ACHN (cell line): ENCODE measurements around the gene P4HTM.

ENCODE experiments used
- DNase-seq: peaks from one replicate; pipeline ENCODE4 v3.0.0-alpha.2; 2015
- in situ Hi-C: cut with HindIII; loops from 2 replicates; pipeline ENCODE4 v1.10.0; 2017; ENCODE audit warnings: low sequenced_read_pairs, low pct_ligation_motif_present, low pct_unique_long_range_greater_than_20kb

The P4HTM gene

DNA sequence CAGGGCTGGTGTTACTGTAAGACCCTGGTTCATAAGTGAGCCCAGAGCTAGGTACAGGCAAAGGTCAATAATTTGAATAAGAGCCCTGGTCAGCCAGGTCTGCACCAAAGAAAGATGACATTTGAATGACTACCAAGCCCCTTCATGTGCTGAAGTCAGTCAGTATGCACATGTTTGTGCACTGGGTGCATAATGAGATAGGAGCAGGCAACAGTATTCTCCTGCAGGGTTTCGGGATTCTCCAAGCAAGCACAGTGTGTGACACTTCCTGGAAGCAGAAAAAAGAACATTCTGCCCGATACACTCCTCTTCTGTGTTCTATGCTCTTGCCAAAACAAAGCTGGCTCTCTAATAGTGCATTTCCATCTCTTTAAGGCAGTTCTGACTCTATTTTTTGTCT, 44.6 kb downstream of the P4HTM start:
- no peak for DNase-seq
- in situ Hi-C loops = no loop called here

GRCh38 chr3:49035281-49035680, 45.2 kb downstream of the P4HTM start:
- no peak for DNase-seq
- in situ Hi-C loops = no loop called here

GRCh38 chr3:49053543-49053942, 63.5 kb downstream of the P4HTM start:
- no peak for DNase-seq
- in situ Hi-C loops = no loop called here

- in situ Hi-C loops = no loop called here
- DNase-seq = no peak
These were observed 64.4 kb downstream of the P4HTM start for GRCh38 chr3:49054344-49054862.
